ENCODE results near the gene PSKH1. TPM values are rescaled to one million over a fixed set of nuclear protein-coding genes. Genes with fewer than 3 reads are reported as not detected.

The PSKH1 gene
- total RNA-seq, 6 donors from 2014 or later: 21.9 to 36.5 (median 31.5) TPM

- ATAC-seq (ENCODE audit: low FRiP score in 2 of 2): no peak
- WGBS, 2 donors: 63 to 85% methylated on average over 8 to 26 of the region's 33 CpGs
These were observed 46.7 kb downstream of the PSKH1 start for GRCh38 chr16:67939507-67940445.

GRCh38 chr16:67940446-67941089, 47.5 kb downstream of the PSKH1 start:
- H3K27ac ChIP-seq: peak overlapping the region in 1 of 4 donors; percentile 21
- TF ChIP-seq POLR2A (IDR thresholded peaks at IDR 0.05): no peak
- TF ChIP-seq EP300 (IDR thresholded peaks at IDR 0.05): no peak
- TF ChIP-seq CTCF (IDR thresholded peaks at IDR 0.05): no peak
- TF ChIP-seq POLR2AphosphoS5 (IDR thresholded peaks at IDR 0.05): no peak
- no peaks in the 10 kb centered on the region for H3K27me3 ChIP-seq
- H3K4me3 ChIP-seq: no peak overlapping the region
- no peak for DNase-seq
- H3K9me3 ChIP-seq: no peaks in the 10 kb centered on the region
- H3K36me3 ChIP-seq: peaks cover 6 to 66% (median 50%) of the 10 kb centered on the region in 4 donors
- ATAC-seq (ENCODE audit: low FRiP score in 2 of 2): no peak
- WGBS, 2 donors: 92 to 93% methylated on average over 5 of the region's 5 CpGs
- H3K4me1 ChIP-seq: peaks cover 9 to 37% (median 15%) of the 10 kb centered on the region in 4 donors

More at GRCh38 chr16:67939507-67940445, 46.7 kb downstream of the PSKH1 start:
- TF ChIP-seq POLR2AphosphoS5 (IDR thresholded peaks at IDR 0.05) (no peak), EP300 (IDR thresholded peaks at IDR 0.05) (no peak), CTCF (IDR thresholded peaks at IDR 0.05) (no peak), POLR2A (IDR thresholded peaks at IDR 0.05) (no peak)
- no peak overlapping the region for H3K4me3 ChIP-seq
- peak overlapping the region in 2 of 4 donors; percentile 21 to 54 for H3K27ac ChIP-seq
- peaks cover 16 to 44% (median 22%) of the 10 kb centered on the region in 4 donors for H3K4me1 ChIP-seq
- peaks cover 0 to 58% (median 47%) of the 10 kb centered on the region in 4 donors for H3K36me3 ChIP-seq
- no peaks in the 10 kb centered on the region for H3K9me3 ChIP-seq
- no peaks in the 10 kb centered on the region for H3K27me3 ChIP-seq
- DNase-seq: no peak

- Histone ChIP-seq H3K4me1 (peaks cover 9 to 37% (median 15%) of the 10 kb centered on the region in 4 donors), H3K36me3 (peaks cover 13 to 77% (median 61%) of the 10 kb centered on the region in 4 donors), H3K9me3 (no peaks in the 10 kb centered on the region), H3K27ac (peak overlapping the region; percentile 2 to 68 (median 25)), H3K4me3 (no peak overlapping the region), H3K27me3 (no peaks in the 10 kb centered on the region)
- no peak for DNase-seq
- TF ChIP-seq POLR2AphosphoS5 (IDR thresholded peaks at IDR 0.05) (no peak), CTCF (IDR thresholded peaks at IDR 0.05) (no peak), EP300 (IDR thresholded peaks at IDR 0.05) (no peak), POLR2A (IDR thresholded peaks at IDR 0.05) (no peak)
- WGBS, 2 donors: 79 to 86% methylated on average over 9 of the region's 9 CpGs
- no peak for ATAC-seq (ENCODE audit: low FRiP score in 2 of 2)
These were observed 48.6 kb downstream of the PSKH1 start for GRCh38 chr16:67941469-67942199.

DNA sequence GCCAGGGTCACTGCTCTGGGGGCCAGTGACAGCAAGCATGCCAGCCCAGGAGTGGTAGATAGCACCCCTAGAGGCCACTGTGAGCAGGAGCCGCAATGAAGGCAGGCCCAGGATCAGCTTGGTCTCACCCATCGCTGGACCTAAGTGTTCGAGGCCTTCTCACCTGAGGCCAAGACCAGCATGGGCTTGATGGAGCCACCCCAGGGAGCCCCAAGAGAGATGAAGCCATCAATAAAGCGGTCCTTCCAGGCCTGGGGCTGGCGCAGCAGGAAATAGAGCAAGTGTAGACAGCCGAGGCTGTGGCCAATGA, 49.1 kb downstream of the PSKH1 start:
- Histone ChIP-seq H3K27me3 (no peaks in the 10 kb centered on the region), H3K36me3 (peaks cover 13 to 82% (median 66%) of the 10 kb centered on the region in 4 donors), H3K9me3 (no peaks in the 10 kb centered on the region), H3K4me3 (no peak overlapping the region), H3K4me1 (peaks cover 4 to 33% (median 11%) of the 10 kb centered on the region in 4 donors), H3K27ac (peak overlapping the region in 2 of 4 donors; percentile 2 to 68)
- TF ChIP-seq CTCF (IDR thresholded peaks at IDR 0.05): peak; percentile 47 to 68 (median 58)
- no peak for TF ChIP-seq EP300 (IDR thresholded peaks at IDR 0.05)
- 82% methylated on average over 6 of the region's 6 CpGs; no CpG with 5 or more reads in 1 of the 2 donors for WGBS, 2 donors
- peak in 1 of 2 donors; percentile 46 for ATAC-seq (ENCODE audit: low FRiP score in 2 of 2)
- no peak for DNase-seq
